ENCODE data around the gene AS3MT.

The AS3MT gene

GRCh38 chr10:102878629-102879028, 9.4 kb downstream of the AS3MT start:
- H2AFZ ChIP-seq (ENCODE audit: low read depth, low read length, severe bottlenecking): no peak overlapping the region
- no peak overlapping the region for H3K4me3 ChIP-seq (ENCODE audit: insufficient read depth, low read length, poor library complexity, severe bottlenecking)
- H3K4me2 ChIP-seq (ENCODE audit: low read depth, low read length, poor library complexity, severe bottlenecking): no peak overlapping the region
- no peak overlapping the region for H3K9ac ChIP-seq (ENCODE audit: low read length)
- no peaks in the 10 kb centered on the region for H4K20me1 ChIP-seq (ENCODE audit: low read depth, low read length)
- no peaks in the 10 kb centered on the region for H3F3A ChIP-seq (ENCODE audit: insufficient read depth)
- no peak overlapping the region for H3K27ac ChIP-seq (ENCODE audit: low read depth, low read length)
- TF ChIP-seq CTCF (IDR thresholded peaks at IDR 0.05; ENCODE audit: insufficient read depth, low read length, poor library complexity, severe bottlenecking): no peak
- TF ChIP-seq EZH2phosphoT487 (conservative IDR thresholded peaks at IDR 0.05; ENCODE audit: low read length): no peak
- H3K9me2 ChIP-seq (replicated peaks; ENCODE audit: insufficient read depth, low read length): no peaks in the 10 kb centered on the region
- H3K36me3 ChIP-seq (ENCODE audit: low read length): no peaks in the 10 kb centered on the region
- no peaks in the 10 kb centered on the region for H3K9me3 ChIP-seq (ENCODE audit: insufficient read depth, low read length)
- no peaks in the 10 kb centered on the region for H3K79me2 ChIP-seq (ENCODE audit: insufficient read depth, low read length)
- no peaks in the 10 kb centered on the region for H3K27me3 ChIP-seq (ENCODE audit: low read length)

GRCh38 chr10:102880256-102880655, 11.0 kb downstream of the AS3MT start:
- Histone ChIP-seq H3K4me2 (ENCODE audit: low read depth, low read length, poor library complexity, severe bottlenecking) (no peak overlapping the region), H3K9me2 (replicated peaks; ENCODE audit: insufficient read depth, low read length) (no peaks in the 10 kb centered on the region), H4K20me1 (ENCODE audit: low read depth, low read length) (no peaks in the 10 kb centered on the region), H3K36me3 (ENCODE audit: low read length) (no peaks in the 10 kb centered on the region), H3K79me2 (ENCODE audit: insufficient read depth, low read length) (no peaks in the 10 kb centered on the region), H3K27me3 (ENCODE audit: low read length) (no peaks in the 10 kb centered on the region), H3K4me3 (ENCODE audit: insufficient read depth, low read length, poor library complexity, severe bottlenecking) (no peak overlapping the region), H3F3A (ENCODE audit: insufficient read depth) (no peaks in the 10 kb centered on the region), H3K27ac (ENCODE audit: low read depth, low read length) (no peak overlapping the region), H3K9ac (ENCODE audit: low read length) (no peak overlapping the region), H3K9me3 (ENCODE audit: insufficient read depth, low read length) (no peaks in the 10 kb centered on the region), H2AFZ (ENCODE audit: low read depth, low read length, severe bottlenecking) (no peak overlapping the region)
- TF ChIP-seq EZH2phosphoT487 (conservative IDR thresholded peaks at IDR 0.05; ENCODE audit: low read length): no peak
- TF ChIP-seq CTCF (IDR thresholded peaks at IDR 0.05; ENCODE audit: insufficient read depth, low read length, poor library complexity, severe bottlenecking): no peak

- H3F3A ChIP-seq (ENCODE audit: insufficient read depth): no peaks in the 10 kb centered on the region
- no peaks in the 10 kb centered on the region for H3K79me2 ChIP-seq (ENCODE audit: insufficient read depth, low read length)
- no peaks in the 10 kb centered on the region for H4K20me1 ChIP-seq (ENCODE audit: low read depth, low read length)
- H3K9me2 ChIP-seq (replicated peaks; ENCODE audit: insufficient read depth, low read length): no peaks in the 10 kb centered on the region
- H3K4me3 ChIP-seq (ENCODE audit: insufficient read depth, low read length, poor library complexity, severe bottlenecking): no peak overlapping the region
- no peak overlapping the region for H2AFZ ChIP-seq (ENCODE audit: low read depth, low read length, severe bottlenecking)
- H3K9ac ChIP-seq (ENCODE audit: low read length): no peak overlapping the region
- TF ChIP-seq EZH2phosphoT487 (conservative IDR thresholded peaks at IDR 0.05; ENCODE audit: low read length) (no peak), CTCF (IDR thresholded peaks at IDR 0.05; ENCODE audit: insufficient read depth, low read length, poor library complexity, severe bottlenecking) (no peak)
- no peaks in the 10 kb centered on the region for H3K36me3 ChIP-seq (ENCODE audit: low read length)
- no peak overlapping the region for H3K4me2 ChIP-seq (ENCODE audit: low read depth, low read length, poor library complexity, severe bottlenecking)
- H3K27me3 ChIP-seq (ENCODE audit: low read length): no peaks in the 10 kb centered on the region
- no peak overlapping the region for H3K27ac ChIP-seq (ENCODE audit: low read depth, low read length)
- H3K9me3 ChIP-seq (ENCODE audit: insufficient read depth, low read length): no peaks in the 10 kb centered on the region
These were observed 18.8 kb downstream of the AS3MT start for GRCh38 chr10:102888048-102888447.

Measured in SU-DHL-6 (cell line).